GM12878 (cell line): ENCODE measurements around the gene ALX4. TPM values are rescaled to one million over a fixed set of nuclear protein-coding genes. Genes with fewer than 3 reads are reported as not detected.

Source experiments
- ATAC-seq: fragments of 200-7000 bp; cut with Tn5 transposase; 3 replicates; pipeline ENCODE4 v1.9.1; 2020; ENCODE audit warnings: mild to moderate bottlenecking, moderate library complexity
- BruUV-seq: library from RNA; stranded (reverse); fragments of 400-500 nt; replicated peaks from 2 replicates; lab custom pipeline; 2021; lab: Mats Ljungman, UMichigan
- CTCF ChIA-PET: fragments of 300-600 bp; sonication (Branson Sonifier 250); formaldehyde crosslinking; extraction: SDS; loops from one replicate; lab custom pipeline; 2021; ENCODE audit warnings: inconsistent platforms; lab: Yijun Ruan, JAX
- POLR2A ChIA-PET: fragments of 350-600 bp; formaldehyde crosslinking; extraction: SDS; loops from one replicate; lab custom pipeline; 2021; ENCODE audit warnings: inconsistent platforms; lab: Charles Lee
- RAD21 ChIA-PET: fragments of 300-600 bp; sonication (Branson Sonifier 250); formaldehyde crosslinking; loops from one replicate; lab custom pipeline; 2023; ENCODE audit warnings: antibody characterized with exemption; ENCODE audit not compliant: unreplicated experiment; lab: Charles Lee
- SMC1A ChIA-PET: fragments of 300-600 bp; sonication (Branson Sonifier 250); formaldehyde crosslinking; loops from one replicate; lab custom pipeline; 2023; ENCODE audit not compliant: unreplicated experiment, uncharacterized antibody; lab: Charles Lee
- DNase-seq: peaks from one replicate; pipeline ENCODE4 v3.0.0-alpha.2; 2011; ENCODE audit warnings: low read depth, low spot score
- FAIRE-seq: peaks from 3 replicates; lab custom pipeline; 2011; peaks lifted over from hg19 to GRCh38; lab: Jason Lieb, UNC
- H2AFZ ChIP-seq: 2 replicates; pipeline ENCODE4 v1.6.0; 2011; ENCODE audit warnings: low read depth, low read length, control low read depth; ENCODE audit not compliant: control insufficient read depth
- H3K27ac ChIP-seq: 2 replicates; pipeline ENCODE4 v1.5.1; 2011; ENCODE audit warnings: control low read depth; ENCODE audit not compliant: control insufficient read depth, insufficient read depth
- H3K27me3 ChIP-seq, 2 experiments: replicated peaks in 1 of 2; 2 replicates each; pipeline versions ENCODE4 v1.6.0 to v1.6.1; 2011; ENCODE audit warnings: low read length in 1 of 2; ENCODE audit not compliant: control insufficient read depth in 2 of 2, insufficient read depth in 2 of 2
- H3K36me3 ChIP-seq, 2 experiments: 2 replicates each; pipeline ENCODE4 v1.5.1; 2011; ENCODE audit warnings: low read length in 1 of 2; ENCODE audit not compliant: control insufficient read depth in 2 of 2, insufficient read depth in 2 of 2
- H3K4me1 ChIP-seq: 2 replicates; pipeline ENCODE4 v1.6.1; 2011; ENCODE audit warnings: mild to moderate bottlenecking, low read length, moderate library complexity, mixed read lengths; ENCODE audit not compliant: control insufficient read depth, insufficient read depth
- H3K4me2 ChIP-seq: 2 replicates; pipeline ENCODE4 v1.6.0; 2011; ENCODE audit warnings: control low read depth; ENCODE audit not compliant: control insufficient read depth, insufficient read depth
- H3K4me3 ChIP-seq: fragments of 200-600 bp; sonication (generic); 2 replicates; pipeline ENCODE4 v1.5.1; 2016
- H3K79me2 ChIP-seq: 2 replicates; pipeline ENCODE4 v1.6.0; 2011; ENCODE audit warnings: low read length; ENCODE audit not compliant: control insufficient read depth, insufficient read depth
- H3K9ac ChIP-seq: 2 replicates; pipeline ENCODE4 v1.8.0; 2011; ENCODE audit warnings: low read length, control low read depth, mixed read lengths; ENCODE audit not compliant: control insufficient read depth, insufficient read depth
- H3K9me3 ChIP-seq: replicated peaks from 3 replicates; pipeline ENCODE4 v1.5.1; 2011; ENCODE audit warnings: mild to moderate bottlenecking, low read length; ENCODE audit not compliant: control insufficient read depth, insufficient read depth
- H4K20me1 ChIP-seq: 2 replicates; pipeline ENCODE4 v1.6.0; 2011; ENCODE audit not compliant: control insufficient read depth, insufficient read depth
- CBX3 ChIP-seq: fragments of 200-600 bp; sonication (generic); IDR thresholded peaks from 2 replicates; pipeline ENCODE4 v1.6.1; 2016; ENCODE audit warnings: low read depth, borderline replicate concordance
- CHD1 ChIP-seq: IDR thresholded peaks from 2 replicates; pipeline ENCODE4 v1.6.1; 2012; ENCODE audit warnings: low read depth, low read length, improper control_type of control experiment
- DPF2 ChIP-seq: fragments of 450-650 bp; IDR thresholded peaks from 2 replicates; pipeline ENCODE4 v1.6.1; 2017; ENCODE audit warnings: mild to moderate bottlenecking
- FOXK2 ChIP-seq: fragments of 450-650 bp; IDR thresholded peaks from 2 replicates; pipeline ENCODE4 v1.6.1; 2017; ENCODE audit warnings: mild to moderate bottlenecking, moderate library complexity
- HDGF ChIP-seq: fragments of 450-650 bp; IDR thresholded peaks from 2 replicates; pipeline ENCODE4 v1.6.1; 2016; ENCODE audit warnings: antibody characterized with exemption
- PKNOX1 ChIP-seq: fragments of 450-650 bp; IDR thresholded peaks from 2 replicates; pipeline ENCODE4 v1.6.1; 2016; ENCODE audit warnings: mild to moderate bottlenecking
- REST ChIP-seq: IDR thresholded peaks from 2 replicates; pipeline ENCODE4 v1.6.1; 2012; ENCODE audit warnings: mild to moderate bottlenecking, low read depth, low read length
- STAT1 ChIP-seq: fragments of 450-650 bp; conservative IDR thresholded peaks from 2 replicates; pipeline ENCODE4 v1.6.1; 2014; ENCODE audit warnings: antibody characterized with exemption, mild to moderate bottlenecking
- WGBS: methylation state at CpG from one replicate; pipeline ENCODE4 v1.1.6; 2016; ENCODE audit warnings: low lambda C conversion rate; ENCODE audit not compliant: insufficient replicate concordance, insufficient coverage; ENCODE audit errors: missing lambda C conversion rate; 5-methylcytosine and 5-hydroxymethylcytosine counted together
- in situ Hi-C: fragments of 300-500 bp; cut with MboI; formaldehyde crosslinking; loops from 9 replicates; pipeline ENCODE4 v1.14.3; 2018; ENCODE audit warnings: mixed read lengths
- intact Hi-C: fragments of 100-400 bp; cut with micrococcal nuclease; formaldehyde crosslinking; loops from one replicate; pipeline ENCODE4 v1.14.2; 2022; ENCODE audit not compliant: unreplicated experiment
- polyA plus RNA-seq, 11 experiments: library from polyadenylated mRNA; depleted of rRNA in 4 of 11; unstranded in 6 of 11; stranded (reverse) in 5 of 11; fragments of >200 nt; fragmentation: Nextera tagmentation in 4 of 11; fragmentation: Illumina TruSeq in 1 of 11; extraction: Ambion mirVana in 4 of 11; extraction: Trizol in 1 of 11; gene quantifications; 1 replicate in 1 of 11; 2 replicates in 10 of 11; pipeline versions ENCODE4 v1.2.1 to v1.2.3, GENCODE V29; 2011 to 2016; ENCODE audit warnings: inconsistent platforms in 2 of 11, missing spikeins in 2 of 11, low read depth in 1 of 11
- total RNA-seq, 4 experiments: library from RNA; depleted of rRNA in 3 of 4; stranded (reverse); fragments of >200 nt in 3 of 4; fragmentation: Illumina TruSeq in 1 of 4; extraction: Trizol in 1 of 4; gene quantifications; 2 replicates each; pipeline versions ENCODE4 v1.2.1 to v1.2.3, GENCODE V29; 2013 to 2021

The ALX4 gene
- total and polyA plus RNA-seq, 10 of the 15 experiments (the other 5 are each of a cell fraction or from before 2014, with no cell fraction given) = not detected

GRCh38 chr11:44257338-44258189, 52.4 kb downstream of the ALX4 start:
- H3K9ac ChIP-seq = no peak overlapping the region
- in situ Hi-C loops = no loop called here
- FAIRE-seq (no peak), ATAC-seq (peak; percentile 26; the same call in 2 of the 3 replicates), DNase-seq (no peak)
- H3K79me2 ChIP-seq = no peaks in the 10 kb centered on the region
- peak overlapping the region; percentile 43 for H2AFZ ChIP-seq
- SMC1A ChIA-PET = no interaction called here
- POLR2A ChIA-PET = no interaction called here
- H3K4me1 ChIP-seq = peaks cover 4% of the 10 kb centered on the region
- H3K27ac ChIP-seq = no peak overlapping the region
- H4K20me1 ChIP-seq = no peaks in the 10 kb centered on the region
- H3K27me3 ChIP-seq = no peaks in the 10 kb centered on the region
- no peak overlapping the region for H3K4me3 ChIP-seq
- intact Hi-C loops = no loop called here
- TF ChIP-seq DPF2 (no peak), HDGF (no peak), REST (no peak), CHD1 (no peak), FOXK2 (no peak), STAT1 (no peak), PKNOX1 (no peak), CBX3 (no peak)
- WGBS = 86% methylated on average over 8 of the region's 8 CpGs
- CTCF ChIA-PET = interaction anchor here (0.6 to 1.4 kb wide), 2 partner anchors 124 to 180 kb away, joined by 3 read pairs; no protein-coding TSS in a partner anchor
- RAD21 ChIA-PET = interaction anchor here (2.3 kb wide), 1 partner anchor 124 kb away, joined by 6 read pairs; no protein-coding TSS in a partner anchor
- no peak overlapping the region for H3K4me2 ChIP-seq
- BruUV-seq = no TSS peak
- no peaks in the 10 kb centered on the region for H3K36me3 ChIP-seq
- peaks cover 1% of the 10 kb centered on the region; the same call in 2 of the 3 replicates for H3K9me3 ChIP-seq
